IPS-20b (cell line): Measurements from ENCODE around the gene IFT43.

Source experiments
- H3K27ac ChIP-seq: one replicate; pipeline ENCODE4 v1.5.1; 2013; ENCODE audit warnings: low read length
- H3K27me3 ChIP-seq: 2 replicates; pipeline ENCODE4 v1.6.1; 2013; ENCODE audit warnings: mild to moderate bottlenecking, low read length, inconsistent platforms; ENCODE audit not compliant: insufficient read depth
- H3K36me3 ChIP-seq: 2 replicates; pipeline ENCODE4 v1.6.1; 2013; ENCODE audit warnings: low read depth, mild to moderate bottlenecking, inconsistent platforms, low read length, moderate library complexity; ENCODE audit not compliant: insufficient read depth
- H3K4me1 ChIP-seq: 2 replicates; pipeline ENCODE4 v1.6.1; 2013; ENCODE audit warnings: mild to moderate bottlenecking, control low read depth, inconsistent platforms, low read length, moderate library complexity; ENCODE audit not compliant: insufficient read depth
- H3K4me3 ChIP-seq: 2 replicates; pipeline ENCODE4 v1.5.1; 2013; ENCODE audit warnings: mild to moderate bottlenecking, low read length, inconsistent platforms
- H3K9ac ChIP-seq: 2 replicates; pipeline ENCODE4 v1.6.1; 2013; ENCODE audit warnings: low read depth, mild to moderate bottlenecking, inconsistent platforms, low read length, moderate library complexity
- H3K9me3 ChIP-seq: 2 replicates; pipeline ENCODE4 v1.6.1; 2013; ENCODE audit warnings: mild to moderate bottlenecking, low read depth, low read length, inconsistent platforms; ENCODE audit not compliant: insufficient read depth

Gene IFT43

DNA sequence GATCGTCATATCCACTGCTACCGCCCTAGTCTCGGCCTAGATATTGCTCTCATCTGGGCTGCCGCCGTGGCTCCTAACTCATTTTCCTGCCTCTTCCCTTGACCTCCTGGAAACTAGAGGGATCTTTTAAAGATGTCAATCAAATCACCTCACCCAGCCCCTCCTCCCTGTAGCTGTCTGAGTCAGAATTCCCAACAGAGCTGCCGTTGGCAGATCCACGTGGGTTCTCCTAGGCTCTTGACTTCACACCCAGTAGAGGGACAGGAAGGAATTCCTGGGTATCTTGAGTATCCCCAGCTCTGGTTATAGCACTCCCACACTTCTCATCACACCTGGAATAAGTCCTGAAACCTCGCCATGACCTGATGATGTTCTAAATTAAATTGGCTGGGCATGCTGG lies 15.7 kb upstream of the IFT43 start:
- H3K4me1 ChIP-seq, result no peaks in the 10 kb centered on the region
- no peak overlapping the region for H3K4me3 ChIP-seq
- no peaks in the 10 kb centered on the region for H3K9me3 ChIP-seq
- H3K36me3 ChIP-seq, result no peaks in the 10 kb centered on the region
- H3K27ac ChIP-seq, result no peak overlapping the region
- no peaks in the 10 kb centered on the region for H3K27me3 ChIP-seq
- H3K9ac ChIP-seq, result no peak overlapping the region

DNA sequence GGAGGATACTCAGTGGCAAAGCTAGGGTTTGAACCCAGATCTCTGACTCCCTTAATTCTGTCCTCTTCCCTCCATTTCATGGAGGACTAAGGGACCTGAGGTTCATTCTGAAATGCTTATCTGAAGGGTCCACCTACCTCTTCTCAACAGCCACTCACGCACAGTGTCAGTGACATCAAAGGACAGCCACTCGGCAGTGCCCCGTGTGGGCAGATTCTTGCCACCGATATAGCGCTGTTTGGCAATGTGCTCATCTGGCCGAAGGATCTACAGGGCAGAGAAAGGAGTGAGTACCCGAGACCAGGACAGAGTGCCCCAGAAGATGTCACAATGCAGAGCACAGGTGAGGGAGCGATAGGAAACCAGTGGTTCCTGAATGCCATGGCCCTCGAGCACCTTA lies 14.6 kb upstream of the IFT43 start:
- Histone ChIP-seq H3K9ac (no peak overlapping the region), H3K27me3 (no peaks in the 10 kb centered on the region), H3K27ac (no peak overlapping the region), H3K36me3 (no peaks in the 10 kb centered on the region), H3K4me1 (no peaks in the 10 kb centered on the region), H3K9me3 (no peaks in the 10 kb centered on the region), H3K4me3 (no peak overlapping the region)

DNA sequence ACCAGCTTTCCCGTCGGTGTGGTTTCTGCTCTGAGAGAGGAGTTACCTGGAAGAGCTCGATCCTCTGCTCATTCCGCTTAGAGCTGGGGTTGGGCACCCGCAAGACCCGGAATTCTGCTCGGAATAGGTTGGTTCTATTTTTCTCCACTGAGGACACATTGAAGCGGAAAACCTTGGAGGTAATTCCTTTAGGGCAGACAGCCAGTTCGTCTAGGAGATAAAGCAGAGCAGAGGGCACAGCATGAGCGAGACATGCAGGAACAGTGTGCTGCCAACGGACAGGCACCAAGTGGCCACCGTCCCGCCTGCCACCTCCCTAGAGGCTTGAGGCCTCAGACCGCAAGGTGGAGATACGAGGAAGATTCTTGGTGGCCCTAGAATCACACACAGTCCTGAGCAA lies 14.1 kb upstream of the IFT43 start:
- Histone ChIP-seq H3K36me3 (no peaks in the 10 kb centered on the region), H3K4me1 (no peaks in the 10 kb centered on the region), H3K27me3 (no peaks in the 10 kb centered on the region), H3K9ac (no peak overlapping the region), H3K9me3 (no peaks in the 10 kb centered on the region), H3K27ac (no peak overlapping the region), H3K4me3 (no peak overlapping the region)

DNA sequence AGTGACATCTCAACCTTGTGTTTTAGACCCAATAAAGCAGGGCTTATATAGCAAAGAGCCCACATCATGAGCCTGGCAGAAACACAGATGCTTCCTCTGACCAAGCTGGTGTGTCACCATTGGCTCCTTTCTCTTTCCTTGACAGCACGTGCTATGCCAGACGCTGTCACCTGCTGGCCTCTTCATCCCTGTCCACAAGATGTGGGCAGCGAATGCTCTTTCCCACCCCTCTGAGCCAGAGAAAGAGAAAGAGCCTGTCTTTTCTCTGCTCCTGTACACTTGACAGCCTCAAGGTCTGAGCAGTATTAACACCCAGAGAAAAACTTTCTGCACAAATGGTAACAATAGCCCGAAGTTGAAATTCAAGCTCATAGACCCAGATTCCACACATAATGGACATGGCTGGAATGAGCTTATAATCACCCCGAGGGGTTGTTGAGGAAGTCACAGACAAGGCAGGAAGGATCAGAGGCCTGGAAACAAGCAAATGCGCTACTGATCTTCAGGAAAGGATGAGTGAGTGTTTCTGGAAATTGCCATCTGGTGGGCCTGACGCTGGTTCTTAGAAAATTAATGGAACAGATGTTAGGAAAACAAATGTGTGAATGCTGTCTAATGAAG lies 12.7 kb upstream of the IFT43 start:
- Histone ChIP-seq H3K4me1 (no peaks in the 10 kb centered on the region; the same call in 1 of the 2 replicates), H3K4me3 (no peak overlapping the region), H3K36me3 (no peaks in the 10 kb centered on the region), H3K9me3 (no peaks in the 10 kb centered on the region), H3K27ac (no peak overlapping the region), H3K27me3 (no peaks in the 10 kb centered on the region), H3K9ac (no peak overlapping the region)

DNA sequence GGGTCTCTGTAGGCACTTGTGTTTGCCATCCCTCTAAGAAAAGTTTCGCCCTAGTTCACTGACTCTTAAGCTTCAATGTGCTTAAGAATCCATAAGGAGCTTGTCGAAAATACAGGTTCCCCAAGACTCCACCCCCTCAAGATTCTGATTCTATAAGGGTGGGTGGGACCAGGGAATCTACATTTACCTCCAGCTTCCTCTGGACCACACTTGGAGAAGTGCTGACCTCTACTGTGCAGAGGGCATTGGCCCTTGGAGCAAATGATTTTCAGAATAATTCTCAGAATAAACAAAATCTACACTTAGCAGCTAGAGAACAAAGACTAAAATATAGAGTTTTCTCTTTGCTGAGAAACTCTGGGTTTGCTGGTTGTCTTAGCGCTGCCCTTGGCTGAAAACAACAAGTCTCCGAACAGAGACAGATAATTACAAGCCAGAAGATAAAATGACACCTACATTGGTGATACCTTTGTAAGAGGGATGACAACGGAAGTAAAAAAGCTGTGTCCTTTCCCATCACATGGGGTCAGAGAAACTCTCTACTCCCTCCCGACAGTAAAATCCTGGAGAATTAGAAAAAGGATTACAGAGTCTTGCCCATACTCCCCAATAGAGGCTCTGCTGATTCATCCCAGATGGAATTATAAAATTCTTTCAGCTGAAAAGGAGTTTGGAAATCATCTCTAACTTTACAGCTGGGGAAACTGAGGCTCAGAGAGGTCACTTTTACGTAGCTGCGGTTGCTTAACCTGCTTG lies 8.6 kb upstream of the IFT43 start:
- peaks cover 20% of the 10 kb centered on the region for H3K27me3 ChIP-seq
- H3K4me3 ChIP-seq, result no peak overlapping the region
- H3K27ac ChIP-seq, result no peak overlapping the region
- H3K9ac ChIP-seq, result no peak overlapping the region
- H3K36me3 ChIP-seq, result no peaks in the 10 kb centered on the region
- H3K4me1 ChIP-seq, result peaks cover 4% of the 10 kb centered on the region; the same call in 1 of the 2 replicates
- no peaks in the 10 kb centered on the region for H3K9me3 ChIP-seq

DNA sequence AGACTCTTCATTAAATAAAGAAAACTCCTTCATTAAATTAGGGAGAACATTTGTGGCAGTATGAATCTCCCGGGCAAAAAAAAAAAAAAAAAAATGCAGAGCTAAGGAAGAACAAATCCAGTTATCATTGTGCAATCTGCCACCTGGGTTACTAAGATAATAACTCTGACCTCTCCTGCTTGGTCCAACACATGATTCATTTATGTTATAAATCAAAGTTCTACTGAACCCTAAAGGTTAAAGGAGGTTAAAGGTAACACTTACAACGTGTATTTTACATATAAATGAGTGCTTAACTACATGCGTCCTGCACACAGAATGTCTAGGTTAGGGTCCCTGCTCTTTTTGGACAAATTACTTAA lies 8.0 kb upstream of the IFT43 start:
- Histone ChIP-seq H3K27ac (no peak overlapping the region), H3K36me3 (no peaks in the 10 kb centered on the region), H3K9me3 (no peaks in the 10 kb centered on the region), H3K9ac (no peak overlapping the region; the same call in 1 of the 2 replicates), H3K4me3 (no peak overlapping the region), H3K27me3 (peaks cover 20% of the 10 kb centered on the region), H3K4me1 (peaks cover 4% of the 10 kb centered on the region; the same call in 1 of the 2 replicates)

DNA sequence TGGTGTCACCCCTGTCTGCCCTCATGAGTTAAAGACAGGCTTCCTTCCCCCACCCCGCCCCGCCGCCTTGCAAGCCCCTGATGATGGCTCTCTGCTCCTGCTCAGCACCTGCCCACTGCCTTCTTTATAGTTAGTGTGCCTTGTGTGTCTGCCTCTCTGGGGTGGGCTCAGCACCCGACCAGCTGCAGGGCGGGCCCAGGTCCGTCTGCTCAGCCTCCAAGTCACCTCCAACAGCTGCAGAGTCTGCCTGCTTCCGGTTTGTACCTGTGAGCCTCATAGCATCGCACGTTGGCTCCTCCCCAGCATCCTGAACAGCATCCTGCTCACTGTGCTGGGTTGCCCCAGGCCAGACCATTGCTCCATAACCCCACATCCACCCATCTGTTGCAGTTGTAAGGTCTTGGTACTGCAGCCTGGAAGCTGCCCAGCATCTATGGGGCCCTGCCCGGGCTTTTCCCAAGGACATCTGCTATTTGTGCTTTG lies 7.3 kb upstream of the IFT43 start:
- Histone ChIP-seq H3K4me3 (no peak overlapping the region), H3K27ac (no peak overlapping the region), H3K4me1 (peaks cover 4% of the 10 kb centered on the region; the same call in 1 of the 2 replicates), H3K36me3 (no peaks in the 10 kb centered on the region), H3K27me3 (peaks cover 27% of the 10 kb centered on the region), H3K9me3 (no peaks in the 10 kb centered on the region), H3K9ac (no peak overlapping the region)

DNA sequence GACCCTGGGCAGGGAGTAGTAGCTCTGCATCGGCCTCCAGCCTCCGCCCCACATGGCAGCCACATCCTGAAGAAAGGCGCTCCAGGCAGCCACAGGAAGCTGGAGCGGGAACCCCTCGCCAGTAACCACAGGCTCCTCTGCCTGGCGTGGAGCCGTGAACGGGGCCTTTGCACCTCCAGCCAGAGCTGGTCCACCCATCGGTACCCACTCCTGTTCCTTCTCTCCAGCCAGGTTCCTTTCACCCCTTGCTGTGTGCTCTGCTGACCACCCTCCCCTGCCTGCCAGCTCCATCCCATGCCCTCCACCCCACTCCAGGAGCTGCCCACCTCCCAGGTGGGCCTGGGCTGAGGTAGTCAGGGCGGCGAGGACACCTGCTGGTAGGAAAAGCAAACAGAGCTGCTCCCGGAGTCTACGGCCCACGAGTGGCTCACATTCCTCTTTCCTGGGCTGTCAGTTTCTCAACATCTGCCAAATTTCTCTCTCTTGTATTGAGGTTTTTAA lies 6.4 kb upstream of the IFT43 start:
- no peak overlapping the region for H3K27ac ChIP-seq
- no peaks in the 10 kb centered on the region for H3K9me3 ChIP-seq
- H3K36me3 ChIP-seq, result no peaks in the 10 kb centered on the region
- H3K4me3 ChIP-seq, result no peak overlapping the region
- no peak overlapping the region for H3K9ac ChIP-seq
- peaks cover 35% of the 10 kb centered on the region for H3K27me3 ChIP-seq
- H3K4me1 ChIP-seq, result peaks cover 4% of the 10 kb centered on the region; the same call in 1 of the 2 replicates

DNA sequence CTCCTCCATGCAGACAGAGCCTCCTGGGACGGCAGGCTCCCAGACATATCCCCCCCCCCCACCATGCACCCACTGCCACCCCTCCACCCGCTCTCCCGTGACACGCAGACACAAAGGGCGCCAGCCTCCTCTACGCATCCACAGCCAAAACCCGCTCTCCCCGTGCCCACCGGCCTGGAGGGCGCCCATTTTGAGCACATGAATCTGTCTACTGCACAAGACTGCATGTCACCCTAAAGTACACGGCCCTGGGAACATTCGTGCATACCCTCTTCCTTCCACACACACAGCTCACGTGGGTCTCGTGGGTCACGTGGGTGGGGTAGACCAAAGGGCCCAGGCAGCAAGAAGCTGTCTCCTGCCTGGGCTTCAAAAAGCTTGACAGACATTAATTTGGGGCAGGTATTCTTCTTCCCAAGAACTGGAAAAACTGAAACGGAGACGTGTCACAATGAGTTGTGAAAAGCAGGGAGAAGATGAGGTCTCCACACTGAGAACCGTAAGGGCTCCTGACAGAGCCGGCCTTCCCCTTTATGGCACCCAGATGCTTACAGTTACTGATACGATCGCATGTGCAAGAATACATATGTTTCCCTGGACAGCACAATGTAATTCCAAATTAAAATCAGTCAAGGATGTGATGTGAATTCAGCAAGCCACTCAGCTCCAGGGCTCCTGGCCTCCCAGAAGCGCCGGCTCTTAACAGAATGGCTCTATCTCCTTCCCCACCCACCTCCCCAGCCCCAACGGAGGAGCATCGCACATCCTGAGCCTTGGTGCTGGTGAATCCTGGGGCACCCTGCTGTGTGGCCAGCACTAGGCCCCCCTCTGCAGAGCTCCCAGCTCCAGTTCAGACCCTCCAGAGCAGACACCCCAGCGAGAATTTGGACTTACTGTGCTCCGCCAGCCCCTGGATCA lies 5.7 kb upstream of the IFT43 start:
- Histone ChIP-seq H3K36me3 (no peaks in the 10 kb centered on the region), H3K27ac (no peak overlapping the region), H3K4me3 (no peak overlapping the region), H3K9me3 (no peaks in the 10 kb centered on the region), H3K27me3 (peaks cover 43% of the 10 kb centered on the region), H3K4me1 (peaks cover 4% of the 10 kb centered on the region; the same call in 1 of the 2 replicates), H3K9ac (no peak overlapping the region)

DNA sequence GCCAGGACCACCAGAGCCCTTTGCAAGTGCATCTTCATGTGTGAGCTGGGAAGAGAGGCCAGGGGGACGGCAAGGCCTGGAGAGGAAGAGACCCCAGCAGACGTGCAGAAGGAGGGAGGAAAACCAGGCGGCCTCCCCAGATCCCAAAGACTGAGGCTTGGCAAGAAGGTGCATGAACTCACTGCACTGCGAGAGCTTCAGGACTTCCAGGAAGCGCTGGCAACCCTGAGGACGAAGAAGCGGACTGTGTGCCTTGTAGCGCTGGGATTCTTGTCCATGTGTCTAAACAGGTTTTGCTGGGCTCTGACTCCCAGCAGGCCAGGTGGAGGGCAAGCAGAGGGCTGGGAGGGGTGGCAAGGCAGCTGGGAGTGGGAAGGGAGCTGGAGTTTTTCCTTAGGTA lies 4.7 kb upstream of the IFT43 start:
- Histone ChIP-seq H3K27ac (no peak overlapping the region), H3K36me3 (no peaks in the 10 kb centered on the region), H3K4me1 (peaks cover 4% of the 10 kb centered on the region; the same call in 1 of the 2 replicates), H3K4me3 (peak overlapping the region; percentile 83; the same call in 1 of the 2 replicates), H3K9ac (peak overlapping the region; percentile 29; the same call in 1 of the 2 replicates), H3K27me3 (peaks cover 46% of the 10 kb centered on the region), H3K9me3 (no peaks in the 10 kb centered on the region)
